K562 (cell line): ENCODE measurements around the gene CARD11. TPM values are rescaled to one million over a fixed set of nuclear protein-coding genes. Genes with fewer than 3 reads are reported as not detected.

Source experiments
- ATAC-seq: fragments of 200-7000 bp; cut with Tn5 transposase; 3 replicates; pipeline ENCODE4 v1.9.1; 2020; ENCODE audit warnings: moderate library complexity
- BruUV-seq: library from RNA; stranded (reverse); fragments of 400-500 nt; replicated peaks from 2 replicates; lab custom pipeline; 2021; lab: Mats Ljungman, UMichigan
- CTCF ChIA-PET: fragments of 300-600 bp; formaldehyde crosslinking; extraction: SDS; loops from one replicate; lab custom pipeline; 2021; ENCODE audit warnings: low intra/inter-chr PET ratio; lab: Yijun Ruan, JAX
- POLR2A ChIA-PET: fragments of 300-600, 350-650 bp; sonication (Branson Sonifier 250); formaldehyde crosslinking; extraction: SDS; loops from one replicate; lab custom pipeline; 2021; ENCODE audit warnings: antibody characterized with exemption, inconsistent platforms; lab: Yijun Ruan, JAX
- DNase-seq, 4 experiments: peaks; one replicate each; pipeline versions ENCODE4 v3.0.0 to v3.0.0-alpha.2; 2011 to 2018; ENCODE audit warnings: low spot score in 3 of 4, mixed read lengths in 3 of 4; ENCODE audit errors: extremely low read depth in 1 of 4
- FAIRE-seq: peaks from 2 replicates; lab custom pipeline; 2011; peaks lifted over from hg19 to GRCh38; lab: Jason Lieb, UNC
- H2AFZ ChIP-seq: 2 replicates; pipeline ENCODE4 v1.6.0; 2011; ENCODE audit warnings: low read depth, low read length, control low read depth, inconsistent platforms
- H3K27ac ChIP-seq: fragments of 200-600 bp; 3 replicates; pipeline ENCODE4 v1.8.0; 2011; ENCODE audit warnings: low read depth, mild to moderate bottlenecking, control low read depth, inconsistent platforms, low read length, moderate library complexity, mixed read lengths; ENCODE audit errors: extremely low read depth
- H3K27me3 ChIP-seq, 2 experiments: fragments of 300-600 bp in 1 of 2; 2 replicates in 1 of 2; 3 replicates in 1 of 2; pipeline versions ENCODE4 v1.6.0 to v1.8.0; 2011; ENCODE audit warnings: inconsistent platforms in 2 of 2, low read length in 2 of 2, mild to moderate bottlenecking in 1 of 2, mixed read lengths in 1 of 2, moderate library complexity in 1 of 2; ENCODE audit not compliant: control insufficient read depth in 2 of 2, insufficient read depth in 2 of 2
- H3K36me3 ChIP-seq: fragments of 300-600 bp; 3 replicates; pipeline ENCODE4 v1.8.0; 2011; ENCODE audit warnings: mild to moderate bottlenecking, low read length, inconsistent platforms; ENCODE audit not compliant: control insufficient read depth, insufficient read depth
- H3K4me1 ChIP-seq, 2 experiments: fragments of 200-600 bp in 1 of 2; replicated peaks in 1 of 2; 2 replicates in 1 of 2; 3 replicates in 1 of 2; pipeline versions ENCODE4 v1.5.1 to v1.8.0; 2011; ENCODE audit warnings: inconsistent platforms in 2 of 2, low read length in 2 of 2, mild to moderate bottlenecking in 1 of 2, mixed read lengths in 1 of 2, moderate library complexity in 1 of 2; ENCODE audit not compliant: control insufficient read depth in 2 of 2, insufficient read depth in 2 of 2
- H3K4me2 ChIP-seq: 2 replicates; pipeline ENCODE4 v1.6.1; 2011; ENCODE audit warnings: low read length, control low read depth, inconsistent platforms, mixed read lengths; ENCODE audit not compliant: insufficient read depth
- H3K4me3 ChIP-seq: fragments of 200-600 bp; sonication (generic), shearing (Covaris generic); 2 replicates; pipeline ENCODE4 v1.5.1; 2016; ENCODE audit warnings: control low read depth, inconsistent platforms
- H3K79me2 ChIP-seq: fragments of 200-600 bp; 3 replicates; pipeline ENCODE4 v1.8.0; 2011; ENCODE audit warnings: low read length, inconsistent platforms; ENCODE audit not compliant: control insufficient read depth, insufficient read depth
- H3K9ac ChIP-seq, 2 experiments: 2 replicates each; pipeline versions ENCODE4 v1.6.0 to v1.6.1; 2011; ENCODE audit warnings: low read depth in 2 of 2, low read length in 2 of 2, control low read depth in 1 of 2, inconsistent platforms in 1 of 2, mild to moderate bottlenecking in 1 of 2, mixed read lengths in 1 of 2; ENCODE audit not compliant: insufficient read depth in 1 of 2
- H3K9me1 ChIP-seq: one replicate; pipeline ENCODE4 v1.6.0; 2011; ENCODE audit warnings: inconsistent platforms, mild to moderate bottlenecking, low read length, moderate library complexity; ENCODE audit not compliant: control insufficient read depth, insufficient read depth
- H3K9me3 ChIP-seq: replicated peaks from 2 replicates; pipeline ENCODE4 v1.5.1; 2011; ENCODE audit warnings: low read depth, low read length, inconsistent platforms; ENCODE audit not compliant: control insufficient read depth, insufficient read depth
- H4K20me1 ChIP-seq: replicated peaks from 2 replicates; pipeline ENCODE4 v1.6.1; 2011; ENCODE audit warnings: low read length, inconsistent platforms, mixed read lengths; ENCODE audit not compliant: control insufficient read depth, insufficient read depth
- HMG20A ChIP-seq: fragments of 450-650 bp; formaldehyde crosslinking; conservative IDR thresholded peaks from 2 replicates; pipeline ENCODE4 v1.4.0; 2020; ENCODE audit warnings: mild to moderate bottlenecking, mixed read lengths
- OTX1 ChIP-seq: fragments of 450-650 bp; formaldehyde crosslinking; IDR thresholded peaks from 2 replicates; pipeline ENCODE4 v1.4.0; 2022; ENCODE audit warnings: mild to moderate bottlenecking
- PML ChIP-seq: IDR thresholded peaks from 2 replicates; pipeline ENCODE4 v1.6.1; 2012; ENCODE audit warnings: low read length, inconsistent platforms
- RREB1 ChIP-seq: fragments of 250-450 bp; sonication (Bioruptor Pico); IDR thresholded peaks from 2 replicates; pipeline ENCODE4 v1.4.0; 2020
- YY1 ChIP-seq, 3 experiments: IDR thresholded peaks; 2 replicates each; pipeline ENCODE4 v1.6.1; 2011; ENCODE audit warnings: low read length in 2 of 3, mild to moderate bottlenecking in 2 of 3, moderate library complexity in 2 of 3, borderline replicate concordance in 1 of 3, control low read depth in 1 of 3, low read depth in 1 of 3; ENCODE audit not compliant: insufficient read depth in 3 of 3, insufficient replicate concordance in 2 of 3, control insufficient read depth in 1 of 3, insufficient read length in 1 of 3; ENCODE audit errors: extremely low read depth in 1 of 3
- ZNF592 ChIP-seq: fragments of 450-650 bp; IDR thresholded peaks from 2 replicates; pipeline ENCODE4 v1.6.1; 2017; ENCODE audit warnings: antibody characterized with exemption, mild to moderate bottlenecking
- ZZZ3 ChIP-seq: fragments of 450-650 bp; IDR thresholded peaks from 2 replicates; pipeline ENCODE4 v1.6.1; 2016; ENCODE audit warnings: antibody characterized with exemption, mild to moderate bottlenecking, moderate library complexity
- WGBS: fragments of 100-300 bp; shearing (Covaris generic); methylation state at CpG from one replicate; pipeline ENCODE4 v1.1.6; 2016; ENCODE audit warnings: low coverage, mixed read lengths; ENCODE audit not compliant: insufficient coverage; ENCODE audit errors: missing lambda C conversion rate; 5-methylcytosine and 5-hydroxymethylcytosine counted together
- in situ Hi-C: fragments of 300-500 bp; cut with MboI; formaldehyde crosslinking; loops from 4 replicates; pipeline ENCODE4 v1.15.0; 2018; ENCODE audit warnings: inconsistent platforms, mixed read lengths
- intact Hi-C: fragments of 100-400 bp; cut with micrococcal nuclease; formaldehyde crosslinking; loops from 2 replicates; pipeline ENCODE4 v1.14.2; 2022
- polyA plus RNA-seq, 8 experiments: library from polyadenylated mRNA; depleted of rRNA in 4 of 8; stranded (reverse) in 5 of 8; unstranded in 3 of 8; fragments of >200 nt; fragmentation: Nextera tagmentation in 2 of 8; fragmentation: Illumina TruSeq in 1 of 8; extraction: Ambion mirVana in 2 of 8; extraction: Trizol in 1 of 8; gene quantifications; 2 replicates each; pipeline versions ENCODE4 v1.2.1 to v1.2.3, GENCODE V29; 2011 to 2014; ENCODE audit warnings: inconsistent platforms in 1 of 8, missing spikeins in 1 of 8
- total RNA-seq, 7 experiments: library from RNA; depleted of rRNA in 6 of 7; stranded (reverse); fragments of >200 nt in 6 of 7; fragmentation: Illumina TruSeq in 2 of 7; extraction: Trizol in 2 of 7; gene quantifications; 2 replicates each; pipeline versions ENCODE4 v1.2.1 to v1.2.3, GENCODE V29; 2011 to 2021; ENCODE audit warnings: low replicate concordance in 1 of 7

The CARD11 gene
- total and polyA plus RNA-seq, 9 of the 15 experiments (the other 6 are each of a cell fraction or from before 2014, with no cell fraction given), result 0.07 to 12.8 (median 5.7) TPM

DNA sequence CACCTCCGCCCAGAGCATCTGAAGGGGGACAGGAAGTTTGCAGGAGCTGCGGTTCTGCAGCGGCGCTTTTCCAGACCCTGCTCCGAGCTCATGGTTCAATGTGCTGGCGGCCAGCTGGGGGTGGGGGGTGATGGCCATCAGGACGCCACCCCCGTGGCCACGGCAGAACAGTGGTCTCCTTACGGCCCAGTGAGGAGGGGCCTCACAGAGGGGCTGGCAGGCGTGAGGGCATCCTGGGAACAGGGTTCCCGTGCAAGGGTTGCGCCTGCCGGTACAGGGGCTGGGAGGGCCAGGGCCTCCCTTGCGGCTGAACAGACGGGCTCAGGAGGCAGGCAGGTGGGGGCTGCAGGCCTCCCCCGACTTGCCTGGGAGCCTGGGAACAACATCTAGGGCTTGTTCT, 160.6 kb downstream of the CARD11 start:
- H3K9ac ChIP-seq, result no peak overlapping the region
- no peaks in the 10 kb centered on the region for H3K9me1 ChIP-seq
- peaks cover 10 to 39% of the 10 kb centered on the region in 2 experiments; a peak in 4 of 5 replicates for H3K27me3 ChIP-seq
- in situ Hi-C loops (no loop called here), intact Hi-C loops (no loop called here)
- BruUV-seq, result no TSS peak
- POLR2A ChIA-PET, result no interaction called here
- TF ChIP-seq RREB1 (no peak), YY1 (IDR thresholded peaks at IDR 0.05; ENCODE audit: borderline replicate concordance in 1 of 3, control insufficient read depth in 1 of 3, extremely low read depth in 1 of 3, insufficient read depth in 3 of 3, insufficient read length in 1 of 3, insufficient replicate concordance in 2 of 3, low read depth in 1 of 3, low read length in 2 of 3) (no peak), ZZZ3 (no peak), HMG20A (no peak), PML (no peak), ZNF592 (no peak), OTX1 (CRISPR knock-in tag) (no peak)
- H3K79me2 ChIP-seq, result no peaks in the 10 kb centered on the region
- peaks cover 0 to 23% of the 10 kb centered on the region in 2 experiments; a peak in 2 of 5 replicates for H3K4me1 ChIP-seq
- WGBS, result 5% methylated on average over 17 of the region's 17 CpGs
- no peak for FAIRE-seq
- H4K20me1 ChIP-seq, result no peaks in the 10 kb centered on the region; the same call in 1 of the 2 replicates
- H3K27ac ChIP-seq, result no peak overlapping the region
- H3K4me3 ChIP-seq, result no peak overlapping the region
- H3K36me3 ChIP-seq, result no peaks in the 10 kb centered on the region
- H2AFZ ChIP-seq, result no peak overlapping the region
- H3K9me3 ChIP-seq, result no peaks in the 10 kb centered on the region; the same call in 1 of the 2 replicates
- H3K4me2 ChIP-seq, result no peak overlapping the region
- CTCF ChIA-PET, result interaction anchor here (0.7 kb wide), 1 partner anchor 160 kb away, joined by 3 read pairs; no protein-coding TSS in a partner anchor
- ATAC-seq, result no peak
- DNase-seq, result no peak
